HepG2 (cell line): Measurements from ENCODE around the gene SRP19. TPM values are rescaled to one million over a fixed set of nuclear protein-coding genes. Genes with fewer than 3 reads are reported as not detected.

Experiments
- DRAP1 ChIP-seq: IDR thresholded peaks from 2 replicates; pipeline ENCODE4 v1.6.1; 2016; ENCODE audit warnings: missing genetic modification reagents, missing compliant biosample characterization
- ERF ChIP-seq: IDR thresholded peaks from 2 replicates; pipeline ENCODE4 v1.6.1; 2018; ENCODE audit warnings: missing biosample characterization, missing genetic modification reagents
- EZH2 ChIP-seq: conservative IDR thresholded peaks from 2 replicates; pipeline ENCODE4 v1.6.1; 2012; ENCODE audit warnings: mild to moderate bottlenecking, low read depth, low read length, moderate library complexity
- GPBP1L1 ChIP-seq: sonication (generic); formaldehyde crosslinking; IDR thresholded peaks from 2 replicates; pipeline ENCODE4 v1.5.0; 2020; ENCODE audit warnings: mild to moderate bottlenecking, missing genetic modification reagents
- GRHL1 ChIP-seq: sonication (generic); formaldehyde crosslinking; conservative IDR thresholded peaks from 2 replicates; pipeline ENCODE4 v1.8.0; 2022; ENCODE audit warnings: missing genetic modification reagents
- IRX3 ChIP-seq: sonication (generic); formaldehyde crosslinking; IDR thresholded peaks from 2 replicates; pipeline ENCODE4 v1.8.1; 2023; ENCODE audit warnings: mild to moderate bottlenecking, low read depth, missing genetic modification reagents, borderline replicate concordance
- JARID2 ChIP-seq: sonication (generic); formaldehyde crosslinking; IDR thresholded peaks from 2 replicates; pipeline ENCODE4 v1.8.1; 2023; ENCODE audit warnings: missing genetic modification reagents, inconsistent platforms; ENCODE audit not compliant: insufficient replicate concordance
- RAD51 ChIP-seq: fragments of 450-650 bp; IDR thresholded peaks from 2 replicates; pipeline ENCODE4 v1.6.1; 2016; ENCODE audit warnings: borderline replicate concordance
- RARG ChIP-seq: sonication (generic); formaldehyde crosslinking; IDR thresholded peaks from 2 replicates; pipeline ENCODE4 v1.4.0; 2020; ENCODE audit warnings: low read depth, mild to moderate bottlenecking, missing genetic modification reagents
- RBAK ChIP-seq: sonication (generic); formaldehyde crosslinking; IDR thresholded peaks from 2 replicates; pipeline ENCODE4 v1.5.1; 2020; ENCODE audit warnings: mild to moderate bottlenecking, missing genetic modification reagents
- RFX1 ChIP-seq: fragments of 450-650 bp; IDR thresholded peaks from 2 replicates; pipeline ENCODE4 v1.6.1; 2017
- SKI ChIP-seq: fragments of 450-650 bp; IDR thresholded peaks from one replicate; pipeline ENCODE4 v1.6.1; 2018; ENCODE audit warnings: mild to moderate bottlenecking; ENCODE audit not compliant: partially characterized antibody
- SP5 ChIP-seq: IDR thresholded peaks from 2 replicates; pipeline ENCODE4 v1.6.1; 2016; ENCODE audit warnings: low read depth, borderline replicate concordance
- TRAFD1 ChIP-seq: sonication (generic); formaldehyde crosslinking; IDR thresholded peaks from 2 replicates; pipeline ENCODE4 v1.5.1; 2020; ENCODE audit warnings: missing genetic modification reagents, mild to moderate bottlenecking, borderline replicate concordance
- TRIM24 ChIP-seq: sonication (generic); formaldehyde crosslinking; IDR thresholded peaks from 2 replicates; pipeline ENCODE4 v1.8.0; 2022; ENCODE audit warnings: mild to moderate bottlenecking, missing genetic modification reagents
- ZBTB7B ChIP-seq: sonication (generic); formaldehyde crosslinking; IDR thresholded peaks from 2 replicates; pipeline ENCODE4 v1.4.0; 2020; ENCODE audit warnings: missing genetic modification reagents
- ZC3H4 ChIP-seq: sonication (generic); formaldehyde crosslinking; IDR thresholded peaks from 2 replicates; pipeline ENCODE4 v1.4.0; 2020; ENCODE audit warnings: missing genetic modification reagents, borderline replicate concordance
- ZFP37 ChIP-seq: sonication (generic); formaldehyde crosslinking; IDR thresholded peaks from 2 replicates; pipeline ENCODE4 v1.4.0; 2020; ENCODE audit warnings: missing genetic modification reagents, borderline replicate concordance
- ZKSCAN8 ChIP-seq: IDR thresholded peaks from 2 replicates; pipeline ENCODE4 v1.6.1; 2016; ENCODE audit warnings: borderline replicate concordance, missing genetic modification reagents, missing compliant biosample characterization
- ZNF143 ChIP-seq: sonication (generic); formaldehyde crosslinking; IDR thresholded peaks from 2 replicates; pipeline ENCODE4 v1.4.0; 2020; ENCODE audit warnings: missing genetic modification reagents
- ZNF17 ChIP-seq: sonication (generic); formaldehyde crosslinking; IDR thresholded peaks from 2 replicates; pipeline ENCODE4 v1.5.0; 2020; ENCODE audit warnings: mild to moderate bottlenecking, missing genetic modification reagents
- ZNF225 ChIP-seq: sonication (generic); formaldehyde crosslinking; IDR thresholded peaks from 2 replicates; pipeline ENCODE4 v1.4.0; 2020; ENCODE audit warnings: mild to moderate bottlenecking, missing genetic modification reagents
- ZNF800 ChIP-seq: sonication (generic); formaldehyde crosslinking; IDR thresholded peaks from 2 replicates; pipeline ENCODE4 v1.4.0; 2020; ENCODE audit warnings: missing genetic modification reagents
- ZSCAN20 ChIP-seq: sonication (generic); formaldehyde crosslinking; IDR thresholded peaks from 2 replicates; pipeline ENCODE4 v1.4.0; 2020; ENCODE audit warnings: missing genetic modification reagents, mild to moderate bottlenecking, borderline replicate concordance
- polyA plus RNA-seq, 8 experiments: library from polyadenylated mRNA; depleted of rRNA in 3 of 8; stranded (reverse) in 7 of 8; unstranded in 1 of 8; fragments of >200 nt; fragmentation: Illumina TruSeq in 4 of 8; extraction: Trizol in 4 of 8; gene quantifications; 2 replicates each; pipeline versions ENCODE4 v1.2.1 to v1.2.3, GENCODE V29; 2011 to 2016; ENCODE audit warnings: low read depth in 4 of 8, missing spikeins in 1 of 8, mixed read lengths in 1 of 8; ENCODE audit not compliant: insufficient read depth in 1 of 8
- total RNA-seq, 5 experiments: library from RNA; depleted of rRNA; stranded (reverse); fragments of >200 nt; fragmentation: Illumina TruSeq; extraction: Trizol; gene quantifications; 2 replicates each; pipeline ENCODE4 v1.2.3, GENCODE V29; 2016; ENCODE audit warnings: low read depth in 1 of 5

Gene SRP19
- total and polyA plus RNA-seq, 2 of the 13 experiments (the other 11 are each of a cell fraction or from before 2014, with no cell fraction given) = 46.9 to 143 TPM

- TF ChIP-seq GPBP1L1 (CRISPR knock-in tag) (no peak), TRAFD1 (CRISPR knock-in tag) (no peak), ZNF143 (CRISPR knock-in tag) (peak; percentile 44; the same call in 1 of the 2 replicates), ZSCAN20 (CRISPR knock-in tag) (peak; percentile 61; the same call in 1 of the 2 replicates), GRHL1 (no peak), RFX1 (no peak), EZH2 (no peak), ZNF225 (no peak; the same call in none of the 2 replicates), ZBTB7B (CRISPR knock-in tag) (no peak), IRX3 (CRISPR knock-in tag) (peak; percentile 90; the same call in 1 of the 2 replicates), RARG (peak; percentile 74; the same call in 1 of the 2 replicates), ZFP37 (peak; percentile 92), ERF (CRISPR knock-in tag) (peak; percentile 95), RAD51 (no peak), ZKSCAN8 (CRISPR knock-in tag) (peak; percentile 74; the same call in 1 of the 2 replicates), TRIM24 (no peak), ZNF17 (CRISPR knock-in tag) (no peak), DRAP1 (CRISPR knock-in tag) (peak; percentile 78), RBAK (no peak), SP5 (CRISPR knock-in tag) (no peak; the same call in 1 of the 2 replicates), ZC3H4 (CRISPR knock-in tag) (peak; percentile 76; the same call in 1 of the 2 replicates), SKI (no peak), ZNF800 (CRISPR knock-in tag) (no peak; the same call in 1 of the 2 replicates), JARID2 (CRISPR knock-in tag) (peak; percentile 49)
Observed at GRCh38 chr5:112860929-112861637, at the start of gene SRP19 (continued).
